GM10266 (cell line): ENCODE measurements around the gene CDPF1.

Experiments
- DNase-seq: peaks from one replicate; pipeline ENCODE4 v3.0.0; 2012; ENCODE audit errors: extremely low spot score
- CTCF ChIP-seq: IDR thresholded peaks from 2 replicates; pipeline ENCODE4 v1.5.1; 2012; ENCODE audit warnings: mild to moderate bottlenecking, low read depth; ENCODE audit not compliant: control insufficient read depth, insufficient read depth; ENCODE audit errors: missing control alignments

Gene CDPF1

GRCh38 chr22:46229701-46230100, 20.4 kb downstream of the CDPF1 start:
- no peak for DNase-seq
- TF ChIP-seq CTCF = no peak

GRCh38 chr22:46226577-46226976, 23.5 kb downstream of the CDPF1 start:
- TF ChIP-seq CTCF = no peak
- DNase-seq = no peak

- TF ChIP-seq CTCF = no peak
- DNase-seq = no peak
Observed at GRCh38 chr22:46225631-46226030, 24.5 kb downstream of the CDPF1 start.

GRCh38 chr22:46224898-46225290, 25.2 kb downstream of the CDPF1 start:
- no peak for TF ChIP-seq CTCF
- DNase-seq = no peak

GRCh38 chr22:46224044-46224897, 25.8 kb downstream of the CDPF1 start:
- TF ChIP-seq CTCF = no peak
- no peak for DNase-seq

- TF ChIP-seq CTCF = no peak
- no peak for DNase-seq
Observed at GRCh38 chr22:46220921-46221320, 29.2 kb downstream of the CDPF1 start.

- TF ChIP-seq CTCF = no peak
- no peak for DNase-seq
Observed at GRCh38 chr22:46219636-46220035, 30.5 kb downstream of the CDPF1 start.
